Gastrocnemius medialis (tissue), 4 donors: ENCODE results near the gene NDUFA12. TPM values are rescaled to one million over a fixed set of nuclear protein-coding genes. Genes with fewer than 3 reads are reported as not detected.

Experiments used
- ATAC-seq, 2 donors: fragments of 150-250 bp; one replicate each; pipeline ENCODE4 v1.9.1; 2016
- DNase-seq, 2 donors: peaks; one replicate each; pipeline ENCODE4 v3.0.0-alpha.2; 2019
- H3K27ac ChIP-seq, 4 donors: fragments of 200-600 bp; sonication (generic); 1 replicate in 1 of 4; 2 replicates in 3 of 4; pipeline ENCODE4 v1.5.1; 2016 to 2018; ENCODE audit warnings: mild to moderate bottlenecking in 2 of 4, moderate library complexity in 1 of 4
- H3K27me3 ChIP-seq, 3 donors: fragments of 200-600 bp; sonication (generic) in 2 of 3; 1 replicate in 1 of 3; 2 replicates in 2 of 3; pipeline versions ENCODE4 v1.5.1 to v1.6.0; 2016 to 2019; ENCODE audit warnings: mild to moderate bottlenecking in 1 of 3, moderate library complexity in 1 of 3
- H3K36me3 ChIP-seq, 2 donors: fragments of 200-600 bp; sonication (generic) in 1 of 2; one replicate each; pipeline ENCODE4 v1.5.1; 2017 to 2018
- H3K4me1 ChIP-seq, 2 donors: fragments of 200-600 bp; sonication (generic) in 1 of 2; one replicate each; pipeline ENCODE4 v1.5.1; 2016 to 2017; ENCODE audit warnings: mild to moderate bottlenecking in 2 of 2
- H3K4me3 ChIP-seq, 4 donors: fragments of 200-600 bp; sonication (generic) in 3 of 4; 1 replicate in 1 of 4; 2 replicates in 3 of 4; pipeline ENCODE4 v1.5.1; 2016 to 2019; ENCODE audit warnings: mild to moderate bottlenecking in 2 of 4
- H3K9me3 ChIP-seq, 3 donors: fragments of 200-600 bp; sonication (generic) in 2 of 3; 1 replicate in 1 of 3; 2 replicates in 2 of 3; pipeline ENCODE4 v1.5.1; 2016 to 2019
- POLR2A ChIP-seq, 2 donors: fragments of 450-650 bp; IDR thresholded peaks; one replicate each; pipeline ENCODE4 v1.6.1; 2017; ENCODE audit warnings: antibody characterized with exemption in 2 of 2, mild to moderate bottlenecking in 2 of 2, moderate library complexity in 2 of 2
- in situ Hi-C, 4 donors: fragments of 200-750 bp; cut with MboI; loops; one replicate each; pipeline versions ENCODE4 v1.15.0 to v1.8.0; 2017; ENCODE audit warnings: low sequenced_read_pairs in 4 of 4
- intact Hi-C: fragments of 100-400 bp; cut with DNase I; formaldehyde crosslinking; loops from one replicate; pipeline ENCODE4 v1.15.1; 2023; ENCODE audit warnings: low total_unique reads
- total RNA-seq, 4 donors: library from RNA; depleted of rRNA; stranded (reverse); fragments of >200 nt; gene quantifications; one replicate each; pipeline versions ENCODE4 v1.1.0 to v1.2.3, GENCODE V29; 2016
- TF ChIP-seq, protein P1 (sequence below), 5 experiments: fragments of 450-650 bp in 3 of 5; fragments of 200-600 bp in 2 of 5; sonication (generic) in 2 of 5; IDR thresholded peaks in 4 of 5; conservative IDR thresholded peaks in 1 of 5; 1 replicate in 4 of 5; 2 replicates in 1 of 5; pipeline ENCODE4 v1.5.1; 2016 to 2019; ENCODE audit warnings: antibody characterized with exemption in 5 of 5, mild to moderate bottlenecking in 3 of 5, moderate library complexity in 3 of 5

NDUFA12 gene
- total RNA-seq, 4 donors from 2014 or later: 225 to 382 (median 356) TPM

DNA sequence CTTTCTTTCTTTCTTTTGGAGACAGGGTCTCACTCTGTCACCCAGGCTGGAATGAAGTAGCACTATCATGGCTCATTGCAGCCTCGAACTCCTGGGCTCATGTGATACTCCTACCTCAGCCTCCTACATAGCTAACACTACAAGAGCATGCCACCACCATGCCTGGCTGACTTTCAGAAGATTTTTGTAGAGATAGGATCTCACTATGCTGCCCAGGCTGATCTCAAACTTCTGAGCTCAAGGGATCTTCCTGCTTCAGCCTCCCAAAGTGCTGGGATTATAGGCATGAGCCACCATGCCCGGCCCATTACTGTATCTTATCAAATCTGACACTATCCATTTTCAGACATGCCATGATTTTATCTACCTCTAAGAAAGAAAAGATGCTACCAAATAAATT is 31.6 kb downstream of the NDUFA12 start:
- intact Hi-C loops: no loop called here
- in situ Hi-C loops: no loop called here
- no peak overlapping the region for H3K27ac ChIP-seq

DNA sequence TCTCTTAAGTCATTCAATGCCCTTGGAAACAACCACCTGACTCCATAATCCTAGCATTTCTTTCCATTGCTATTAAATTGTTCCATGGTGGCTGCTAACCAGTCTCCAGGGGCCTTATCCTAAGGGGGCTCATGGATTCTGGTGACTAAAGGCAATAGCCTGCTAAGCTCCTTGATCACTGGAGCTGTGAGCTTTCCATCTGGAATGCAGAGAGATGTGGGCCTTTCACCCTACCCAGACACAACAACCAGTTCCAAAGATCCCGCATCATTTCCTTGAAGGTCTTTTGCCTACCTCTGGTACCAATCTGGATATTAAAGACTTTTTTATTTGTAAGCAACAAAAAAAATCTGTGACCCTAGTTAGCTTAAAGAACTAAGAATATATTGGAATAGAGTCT is 32.9 kb downstream of the NDUFA12 start:
- no peak for DNase-seq
- Histone ChIP-seq H3K27ac (no peak overlapping the region), H3K9me3 (no peaks in the 10 kb centered on the region), H3K4me3 (no peak overlapping the region), H3K36me3 (peaks cover 0 to 10% of the 10 kb centered on the region in 2 donors), H3K4me1 (no peaks in the 10 kb centered on the region), H3K27me3 (no peaks in the 10 kb centered on the region)
- no peak for ATAC-seq
- in situ Hi-C loops: no loop called here
- TF ChIP-seq POLR2A (IDR thresholded peaks at IDR 0.05): no peak
- TF ChIP-seq, protein P1, sequence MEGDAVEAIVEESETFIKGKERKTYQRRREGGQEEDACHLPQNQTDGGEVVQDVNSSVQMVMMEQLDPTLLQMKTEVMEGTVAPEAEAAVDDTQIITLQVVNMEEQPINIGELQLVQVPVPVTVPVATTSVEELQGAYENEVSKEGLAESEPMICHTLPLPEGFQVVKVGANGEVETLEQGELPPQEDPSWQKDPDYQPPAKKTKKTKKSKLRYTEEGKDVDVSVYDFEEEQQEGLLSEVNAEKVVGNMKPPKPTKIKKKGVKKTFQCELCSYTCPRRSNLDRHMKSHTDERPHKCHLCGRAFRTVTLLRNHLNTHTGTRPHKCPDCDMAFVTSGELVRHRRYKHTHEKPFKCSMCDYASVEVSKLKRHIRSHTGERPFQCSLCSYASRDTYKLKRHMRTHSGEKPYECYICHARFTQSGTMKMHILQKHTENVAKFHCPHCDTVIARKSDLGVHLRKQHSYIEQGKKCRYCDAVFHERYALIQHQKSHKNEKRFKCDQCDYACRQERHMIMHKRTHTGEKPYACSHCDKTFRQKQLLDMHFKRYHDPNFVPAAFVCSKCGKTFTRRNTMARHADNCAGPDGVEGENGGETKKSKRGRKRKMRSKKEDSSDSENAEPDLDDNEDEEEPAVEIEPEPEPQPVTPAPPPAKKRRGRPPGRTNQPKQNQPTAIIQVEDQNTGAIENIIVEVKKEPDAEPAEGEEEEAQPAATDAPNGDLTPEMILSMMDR (IDR thresholded peaks at IDR 0.05 in 4 of 5, conservative IDR thresholded peaks at IDR 0.05 in 1 of 5): no peak
- intact Hi-C loops: no loop called here

More for the DNA sequence above, 31.6 kb downstream of the NDUFA12 start:
- Histone ChIP-seq H3K4me1 (no peaks in the 10 kb centered on the region), H3K9me3 (no peaks in the 10 kb centered on the region), H3K4me3 (no peak overlapping the region), H3K27me3 (no peaks in the 10 kb centered on the region), H3K36me3 (peaks cover 0 to 10% of the 10 kb centered on the region in 2 donors)
- ATAC-seq (no peak), DNase-seq (no peak)
- TF ChIP-seq, protein P1 (IDR thresholded peaks at IDR 0.05 in 4 of 5, conservative IDR thresholded peaks at IDR 0.05 in 1 of 5): no peak
- no peak for TF ChIP-seq POLR2A (IDR thresholded peaks at IDR 0.05)

DNA sequence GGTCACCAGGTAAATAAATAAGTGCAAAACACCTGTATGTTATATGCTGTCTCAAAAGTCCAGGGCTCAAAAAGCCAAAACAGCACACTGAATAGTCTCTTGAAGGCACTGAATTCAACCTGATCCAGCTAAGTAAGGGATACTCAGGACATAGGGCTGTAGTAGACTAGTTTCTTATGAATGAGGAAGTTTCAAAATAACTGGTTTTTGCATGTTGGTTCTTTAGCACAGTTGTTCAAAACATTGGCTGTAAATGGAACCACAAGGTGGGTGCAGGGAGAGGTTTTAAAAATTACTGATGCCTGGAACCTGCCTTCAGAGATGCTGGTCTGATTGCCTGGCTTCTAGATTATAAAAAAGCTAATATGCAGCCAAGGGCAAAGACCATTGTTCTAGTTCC is 34.1 kb downstream of the NDUFA12 start:
- no peaks in the 10 kb centered on the region for H3K9me3 ChIP-seq
- no peak overlapping the region for H3K27ac ChIP-seq
- intact Hi-C loops (no loop called here), in situ Hi-C loops (no loop called here)
- no peaks in the 10 kb centered on the region for H3K27me3 ChIP-seq
- ATAC-seq (no peak), DNase-seq (no peak)
- peaks cover 0 to 10% of the 10 kb centered on the region in 2 donors for H3K36me3 ChIP-seq
- TF ChIP-seq, protein P1 (IDR thresholded peaks at IDR 0.05 in 4 of 5, conservative IDR thresholded peaks at IDR 0.05 in 1 of 5): no peak
- TF ChIP-seq POLR2A (IDR thresholded peaks at IDR 0.05): no peak
- H3K4me1 ChIP-seq: no peaks in the 10 kb centered on the region
- H3K4me3 ChIP-seq: no peak overlapping the region

DNA sequence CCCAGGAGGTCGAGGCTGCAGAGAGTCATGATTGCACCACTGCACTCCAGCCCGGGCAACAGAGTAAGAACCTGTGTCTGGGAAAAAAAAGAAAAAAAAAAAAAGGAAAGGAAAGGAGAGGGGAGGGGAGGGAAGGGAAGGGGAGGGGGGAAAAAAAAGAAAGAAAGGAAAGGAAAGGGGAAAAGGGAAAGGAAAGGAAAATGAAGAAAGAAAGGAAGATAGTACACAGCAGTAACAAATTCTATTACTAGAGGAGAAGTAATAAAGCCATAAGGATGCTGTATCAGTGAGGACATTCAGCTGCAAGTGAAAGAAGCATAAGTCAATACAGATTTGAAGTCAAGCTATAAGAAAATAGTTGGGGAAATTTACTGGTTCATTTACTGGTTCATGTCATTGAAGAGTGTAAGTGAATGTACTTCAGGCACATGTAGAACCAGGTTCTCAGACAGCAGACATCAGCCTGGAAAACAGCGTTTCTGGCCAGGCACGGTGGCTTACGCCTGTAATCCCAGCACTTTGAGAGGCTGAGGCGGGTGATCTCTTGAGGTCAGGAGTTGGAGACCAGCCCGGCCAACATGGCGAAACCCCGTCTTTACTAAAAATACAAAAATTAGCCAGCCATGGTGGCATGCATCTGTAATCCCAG is 37.4 kb downstream of the NDUFA12 start:
- no peaks in the 10 kb centered on the region for H3K27me3 ChIP-seq
- H3K4me1 ChIP-seq: no peaks in the 10 kb centered on the region
- intact Hi-C loops (no loop called here), in situ Hi-C loops (no loop called here)
- no peak for TF ChIP-seq POLR2A (IDR thresholded peaks at IDR 0.05)
- no peak overlapping the region for H3K27ac ChIP-seq
- H3K36me3 ChIP-seq: peaks cover 0 to 8% of the 10 kb centered on the region in 2 donors
- H3K4me3 ChIP-seq: no peak overlapping the region
- DNase-seq (no peak), ATAC-seq (no peak)
- no peaks in the 10 kb centered on the region for H3K9me3 ChIP-seq

DNA sequence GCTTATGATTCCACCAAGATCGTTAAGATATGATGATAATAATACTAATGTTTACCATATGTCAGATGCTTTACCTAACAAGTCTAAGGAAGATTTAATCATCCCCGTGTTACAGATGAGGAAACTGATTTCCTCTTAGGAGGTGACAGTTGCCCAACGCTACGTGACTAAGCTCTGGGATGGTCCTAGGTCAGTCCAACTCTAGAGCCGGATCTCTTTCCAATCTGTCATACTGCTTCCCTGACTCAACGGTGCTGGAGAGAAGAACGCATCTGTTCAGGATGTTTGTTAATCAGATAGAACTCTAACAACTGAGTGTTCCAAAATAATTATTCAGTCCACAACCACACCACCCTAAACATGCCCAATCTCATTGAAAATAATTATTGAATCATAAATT is 39.8 kb downstream of the NDUFA12 start:
- intact Hi-C loops: no loop called here
- Histone ChIP-seq H3K4me1 (no peaks in the 10 kb centered on the region), H3K27ac (no peak overlapping the region), H3K36me3 (no peaks in the 10 kb centered on the region), H3K27me3 (no peaks in the 10 kb centered on the region), H3K4me3 (no peak overlapping the region), H3K9me3 (no peaks in the 10 kb centered on the region)
- ATAC-seq (no peak), DNase-seq (no peak)
- no peak for TF ChIP-seq POLR2A (IDR thresholded peaks at IDR 0.05)
- TF ChIP-seq, protein P1 (IDR thresholded peaks at IDR 0.05 in 4 of 5, conservative IDR thresholded peaks at IDR 0.05 in 1 of 5): no peak
- in situ Hi-C loops: no loop called here
